ENCODE results near the gene DRD4.

The DRD4 gene

GRCh38 chr11:620201-620600, 16.9 kb upstream of the DRD4 start:
- Histone ChIP-seq H3K4me3 (ENCODE audit: low read length) (no peak overlapping the region), H3F3A (ENCODE audit: control insufficient read depth, insufficient read depth) (0 out of 2 replicates have a peak, but pooled peaks cover 3% of the 10 kb centered on the region), H3K27ac (ENCODE audit: low read depth, low read length) (no peak overlapping the region), H3K79me2 (ENCODE audit: control insufficient read depth, low read length) (peaks cover 6% of the 10 kb centered on the region; the same call in 1 of the 2 replicates), H3K4me1 (ENCODE audit: control insufficient read depth, low read length) (peaks cover 11% of the 10 kb centered on the region), H3K36me3 (ENCODE audit: control insufficient read depth, low read length) (peaks cover 5% of the 10 kb centered on the region; the same call in 1 of the 2 replicates), H4K20me1 (ENCODE audit: control insufficient read depth, insufficient read depth, low read depth, low read length) (no peaks in the 10 kb centered on the region), H3K4me2 (ENCODE audit: low read length) (no peak overlapping the region), H3K9me2 (replicated peaks; ENCODE audit: control insufficient read depth, low read length) (no peaks in the 10 kb centered on the region), H3K9me3 (ENCODE audit: control insufficient read depth, insufficient read depth, low read length) (no peaks in the 10 kb centered on the region), H3K27me3 (ENCODE audit: control insufficient read depth, low read length) (no peaks in the 10 kb centered on the region)
- TF ChIP-seq CTCF (IDR thresholded peaks at IDR 0.05; ENCODE audit: low read depth, low read length, poor library complexity, severe bottlenecking) (no peak), EZH2phosphoT487 (IDR thresholded peaks at IDR 0.05; ENCODE audit: borderline replicate concordance, low read length) (no peak)

GRCh38 chr11:620935-621814, 15.9 kb upstream of the DRD4 start:
- Histone ChIP-seq H3K9me3 (ENCODE audit: control insufficient read depth, insufficient read depth, low read length) (no peaks in the 10 kb centered on the region), H3K79me2 (ENCODE audit: control insufficient read depth, low read length) (peaks cover 6% of the 10 kb centered on the region; the same call in 1 of the 2 replicates), H3F3A (ENCODE audit: control insufficient read depth, insufficient read depth) (0 out of 2 replicates have a peak, but pooled peaks cover 2% of the 10 kb centered on the region), H3K27ac (ENCODE audit: low read depth, low read length) (no peak overlapping the region), H3K4me3 (ENCODE audit: low read length) (no peak overlapping the region), H3K27me3 (ENCODE audit: control insufficient read depth, low read length) (no peaks in the 10 kb centered on the region), H3K4me2 (ENCODE audit: low read length) (no peak overlapping the region), H3K9me2 (replicated peaks; ENCODE audit: control insufficient read depth, low read length) (no peaks in the 10 kb centered on the region), H3K36me3 (ENCODE audit: control insufficient read depth, low read length) (peaks cover 5% of the 10 kb centered on the region; the same call in 1 of the 2 replicates), H4K20me1 (ENCODE audit: control insufficient read depth, insufficient read depth, low read depth, low read length) (no peaks in the 10 kb centered on the region), H3K4me1 (ENCODE audit: control insufficient read depth, low read length) (peaks cover 5% of the 10 kb centered on the region)
- TF ChIP-seq EZH2phosphoT487 (IDR thresholded peaks at IDR 0.05; ENCODE audit: borderline replicate concordance, low read length) (no peak), CTCF (IDR thresholded peaks at IDR 0.05; ENCODE audit: low read depth, low read length, poor library complexity, severe bottlenecking) (no peak)

GRCh38 chr11:621838-622237, 15.2 kb upstream of the DRD4 start:
- no peaks in the 10 kb centered on the region for H3K27me3 ChIP-seq (ENCODE audit: control insufficient read depth, low read length)
- H3F3A ChIP-seq (ENCODE audit: control insufficient read depth, insufficient read depth), result no peaks in the 10 kb centered on the region
- no peak overlapping the region for H3K4me2 ChIP-seq (ENCODE audit: low read length)
- no peaks in the 10 kb centered on the region for H3K9me2 ChIP-seq (replicated peaks; ENCODE audit: control insufficient read depth, low read length)
- H3K79me2 ChIP-seq (ENCODE audit: control insufficient read depth, low read length), result 0 out of 2 replicates have a peak, but pooled peaks cover 1% of the 10 kb centered on the region
- no peaks in the 10 kb centered on the region for H3K4me1 ChIP-seq (ENCODE audit: control insufficient read depth, low read length)
- TF ChIP-seq CTCF (IDR thresholded peaks at IDR 0.05; ENCODE audit: low read depth, low read length, poor library complexity, severe bottlenecking) (no peak), EZH2phosphoT487 (IDR thresholded peaks at IDR 0.05; ENCODE audit: borderline replicate concordance, low read length) (no peak)
- no peak overlapping the region for H3K27ac ChIP-seq (ENCODE audit: low read depth, low read length)
- no peaks in the 10 kb centered on the region for H4K20me1 ChIP-seq (ENCODE audit: control insufficient read depth, insufficient read depth, low read depth, low read length)
- H3K36me3 ChIP-seq (ENCODE audit: control insufficient read depth, low read length), result peaks cover 5% of the 10 kb centered on the region; the same call in 1 of the 2 replicates
- H3K4me3 ChIP-seq (ENCODE audit: low read length), result no peak overlapping the region
- H3K9me3 ChIP-seq (ENCODE audit: control insufficient read depth, insufficient read depth, low read length), result no peaks in the 10 kb centered on the region
